OCI-M2 (cell line): ENCODE data around the gene JOSD2.

ENCODE experiments used
- DNase-seq: peaks from one replicate; lab custom pipeline; 2025; ENCODE audit not compliant: unreplicated experiment; lab: John Stamatoyannopoulos, UW

JOSD2 gene

GRCh38 chr19:50457300-50457699 is 53.7 kb downstream of the JOSD2 start:
- DNase-seq, result no peak
